Activated CD4-positive, CD25-positive, alpha-beta regulatory T cell treated with anti-CD3 and anti-CD28 coated beads, Interleukin-2, amount 50 U/mL, for 24 hours (primary cell): ENCODE data around the gene FA2H.
"Not testable (repeated sequence)": the region's sequence is repeated elsewhere in the genome, so short reads cannot be mapped to it uniquely, and the experiment has no call there.

Source experiments
- ATAC-seq, 2 donors: fragments of 150-1000 bp; cut with Tn5 transposase; one replicate each; pipeline ENCODE4 v1.10.0; 2021; ENCODE audit warnings: mild to moderate bottlenecking in 1 of 2, moderate library complexity in 1 of 2

The FA2H gene

DNA sequence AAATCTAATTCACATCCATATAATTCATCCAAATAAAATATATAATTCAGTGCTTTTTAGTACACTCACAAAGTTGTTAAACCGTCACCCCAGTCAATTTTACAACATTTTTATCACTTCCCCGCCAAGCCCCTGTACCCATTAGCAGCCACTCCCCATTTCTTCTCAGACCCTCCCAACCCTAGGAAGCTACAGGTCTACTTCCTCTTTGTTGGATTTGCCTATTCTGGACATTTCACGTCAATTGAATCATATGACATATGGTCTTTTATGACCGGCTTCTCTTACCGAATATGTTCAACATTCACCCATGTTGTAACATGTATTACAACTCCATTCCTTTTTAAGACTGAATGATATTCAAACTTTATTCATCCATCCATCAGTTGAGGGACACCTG, 54.0 kb downstream of the FA2H start:
- no peak for ATAC-seq

- ATAC-seq = no peak
Measured at GRCh38 chr16:74718741-74719610, 55.6 kb downstream of the FA2H start.

DNA sequence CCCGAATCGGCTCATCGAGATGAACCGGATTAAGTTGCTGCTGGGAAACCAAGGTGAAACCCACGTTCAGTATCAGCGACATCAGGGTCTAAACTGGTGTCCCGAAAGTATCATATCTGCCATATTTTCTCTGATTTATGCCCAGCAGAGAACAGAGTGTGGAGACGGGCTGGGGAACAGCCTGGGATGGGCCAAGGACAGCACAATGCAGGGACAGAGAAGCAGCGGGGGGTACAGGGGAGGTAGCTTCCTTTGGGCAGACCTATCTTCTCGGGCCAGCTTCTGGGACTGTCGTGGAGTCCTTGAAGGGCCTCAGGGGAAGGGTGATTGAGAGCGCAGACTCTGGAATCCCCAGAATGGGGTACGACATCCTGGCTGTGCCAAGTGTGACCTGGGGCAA, 56.5 kb downstream of the FA2H start:
- ATAC-seq = no peak

DNA sequence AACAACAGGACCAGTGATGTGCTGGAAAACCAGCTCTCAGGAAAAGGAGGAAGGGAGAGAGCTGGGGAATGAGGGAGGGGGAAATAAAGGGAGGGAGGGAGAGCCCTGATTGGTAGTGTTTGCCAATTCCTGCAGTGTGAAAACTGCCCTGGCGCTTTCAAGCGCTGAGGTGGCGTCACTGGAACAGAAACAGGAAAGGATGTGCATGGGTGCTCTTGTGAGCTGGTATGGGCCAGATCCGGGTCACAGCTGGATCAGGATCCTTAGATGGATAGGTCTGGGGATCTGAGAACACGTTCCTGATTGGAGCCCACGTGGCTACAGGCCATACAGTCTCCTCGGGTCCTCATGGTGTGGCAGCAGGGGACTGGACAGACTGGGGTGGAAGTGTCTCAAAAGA, 57.3 kb downstream of the FA2H start:
- no peak for ATAC-seq

DNA sequence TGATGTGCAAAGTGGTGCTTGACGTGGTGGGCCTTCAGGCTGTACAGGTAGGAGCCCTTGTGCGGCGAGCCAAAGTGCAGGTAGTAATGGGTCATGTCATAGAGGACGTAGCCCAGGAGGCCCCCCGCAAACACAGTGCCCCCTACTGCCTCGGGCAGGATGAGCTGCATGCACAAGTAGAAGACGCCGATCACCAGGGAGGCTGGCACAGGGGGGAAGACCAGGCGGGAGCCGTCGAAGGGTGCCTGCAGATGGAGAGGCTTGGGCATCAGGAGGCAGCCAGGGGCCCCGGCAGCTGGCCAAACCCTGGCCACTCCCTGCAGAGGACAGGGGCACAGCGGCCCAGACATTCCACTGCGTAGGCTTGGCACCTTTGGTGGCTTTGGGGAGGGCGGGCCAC, 58.3 kb downstream of the FA2H start:
- ATAC-seq = no peak

DNA sequence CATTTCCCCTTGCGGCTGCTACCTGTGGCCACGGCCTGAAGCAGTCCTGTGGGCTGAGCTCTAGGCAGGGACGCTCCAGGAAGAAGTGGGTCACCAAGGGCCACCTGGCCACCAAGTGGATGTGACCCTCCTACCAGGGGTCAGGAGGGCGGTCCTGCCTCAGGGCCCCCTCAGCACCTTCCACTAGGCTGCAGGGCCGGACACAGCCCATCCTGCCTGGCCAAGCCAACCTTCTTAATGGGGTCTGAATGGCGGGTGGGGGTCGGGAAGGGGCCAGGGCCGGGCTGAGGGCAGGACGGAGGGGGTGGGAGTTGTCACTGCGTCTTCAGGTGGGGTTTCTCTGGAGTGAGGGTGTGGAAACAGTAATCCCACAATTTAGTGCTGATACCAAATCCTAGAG, 60.7 kb downstream of the FA2H start:
- ATAC-seq = no peak

DNA sequence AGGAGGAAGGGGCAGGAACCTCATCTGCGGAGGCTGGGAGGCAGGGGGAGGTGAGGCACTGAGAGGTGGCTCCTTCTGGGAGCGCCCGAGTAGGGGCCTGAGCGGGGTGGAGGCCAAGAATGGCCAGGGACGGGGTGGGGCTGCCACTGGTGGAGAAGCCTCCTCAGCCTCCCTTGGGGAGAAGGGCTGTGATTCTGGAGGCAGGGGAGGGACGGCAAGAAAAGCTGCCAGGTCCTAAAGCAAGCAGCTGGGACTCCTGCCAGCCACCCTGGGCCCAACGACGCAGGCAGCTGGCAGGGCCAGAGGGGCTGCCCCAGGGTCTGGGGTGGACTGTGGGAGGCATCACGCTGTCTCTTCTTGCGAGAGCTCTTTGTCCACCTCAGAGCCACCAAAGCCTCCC, 61.3 kb downstream of the FA2H start:
- ATAC-seq = no peak

DNA sequence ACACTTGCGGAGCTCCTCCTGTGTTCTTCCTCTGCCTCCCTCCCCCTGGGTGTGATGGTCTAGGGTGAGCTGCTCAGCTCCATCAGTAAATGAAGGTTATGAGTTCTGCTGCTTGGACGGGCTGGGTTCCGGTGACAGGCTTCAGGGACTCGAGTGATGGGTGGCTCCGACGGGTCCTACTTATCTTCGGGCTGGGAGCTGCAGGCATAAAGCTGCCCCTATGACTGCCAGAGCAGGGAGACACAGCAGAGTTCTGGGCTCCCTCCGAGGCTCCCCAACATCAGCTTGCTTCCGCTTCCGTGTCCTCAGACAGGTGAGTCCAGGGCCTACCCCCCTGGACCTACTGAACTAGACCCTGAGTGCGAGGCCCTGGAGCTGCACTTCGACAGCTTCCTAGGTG, 62.7 kb downstream of the FA2H start:
- no peak for ATAC-seq

DNA sequence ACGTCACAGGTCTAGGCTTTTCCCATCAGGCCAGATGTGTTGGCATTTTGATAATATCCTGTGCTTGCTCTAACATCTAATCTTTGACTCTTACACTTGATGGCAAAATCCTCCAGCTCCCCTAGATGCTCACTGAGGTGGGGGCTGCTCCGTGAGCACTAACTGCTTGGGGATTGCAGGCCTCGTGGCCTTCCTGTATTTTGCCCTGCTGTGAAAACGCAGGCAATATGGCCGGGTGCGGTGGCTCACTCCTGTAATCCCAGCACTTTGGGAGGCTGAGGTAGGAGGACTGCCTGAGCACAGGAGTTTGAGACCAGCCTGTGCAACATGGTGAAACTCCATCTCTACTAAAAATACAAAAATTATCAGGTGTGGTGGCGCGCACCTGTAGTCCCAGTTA, 64.2 kb downstream of the FA2H start:
- no peak for ATAC-seq

GRCh38 chr16:74709441-74709877, 65.2 kb downstream of the FA2H start:
- peak; percentile 83 to 92 for ATAC-seq

GRCh38 chr16:74700438-74701225, 74.0 kb downstream of the FA2H start, which contains the start of gene MLKL:
MLKL (minus strand) TSS chr16:74700862; CDS start chr16:74695757, 5,105 bp downstream.
- peak; percentile 55 to 61 for ATAC-seq

- no peak for ATAC-seq
Measured at GRCh38 chr16:74700116-74700437, 74.5 kb downstream of the FA2H start.

GRCh38 chr16:74699666-74700065, 75.0 kb downstream of the FA2H start:
- no peak for ATAC-seq

DNA sequence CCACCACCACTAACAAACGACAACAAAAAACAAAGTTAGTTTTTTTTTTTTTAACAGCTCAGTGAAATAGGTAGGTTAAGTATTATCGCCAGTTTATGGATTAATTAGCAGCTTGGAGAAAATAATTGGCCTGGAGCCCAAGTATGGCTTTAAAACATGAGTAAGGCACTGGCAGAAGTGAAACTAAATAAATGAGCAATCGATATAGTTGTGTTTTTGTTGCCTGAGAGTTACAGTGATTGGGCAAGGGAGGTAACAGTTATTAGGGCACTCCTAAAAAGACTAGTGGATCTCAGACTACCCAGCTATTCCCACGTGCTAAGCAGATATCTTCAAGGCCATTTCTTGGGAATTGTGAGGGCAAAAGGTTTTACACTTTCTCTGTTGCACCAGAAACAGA, 76.4 kb downstream of the FA2H start:
- peak; percentile 25 to 39 for ATAC-seq

- peak; percentile 59 to 68 for ATAC-seq
Measured at GRCh38 chr16:74695450-74696422, 78.9 kb downstream of the FA2H start.

DNA sequence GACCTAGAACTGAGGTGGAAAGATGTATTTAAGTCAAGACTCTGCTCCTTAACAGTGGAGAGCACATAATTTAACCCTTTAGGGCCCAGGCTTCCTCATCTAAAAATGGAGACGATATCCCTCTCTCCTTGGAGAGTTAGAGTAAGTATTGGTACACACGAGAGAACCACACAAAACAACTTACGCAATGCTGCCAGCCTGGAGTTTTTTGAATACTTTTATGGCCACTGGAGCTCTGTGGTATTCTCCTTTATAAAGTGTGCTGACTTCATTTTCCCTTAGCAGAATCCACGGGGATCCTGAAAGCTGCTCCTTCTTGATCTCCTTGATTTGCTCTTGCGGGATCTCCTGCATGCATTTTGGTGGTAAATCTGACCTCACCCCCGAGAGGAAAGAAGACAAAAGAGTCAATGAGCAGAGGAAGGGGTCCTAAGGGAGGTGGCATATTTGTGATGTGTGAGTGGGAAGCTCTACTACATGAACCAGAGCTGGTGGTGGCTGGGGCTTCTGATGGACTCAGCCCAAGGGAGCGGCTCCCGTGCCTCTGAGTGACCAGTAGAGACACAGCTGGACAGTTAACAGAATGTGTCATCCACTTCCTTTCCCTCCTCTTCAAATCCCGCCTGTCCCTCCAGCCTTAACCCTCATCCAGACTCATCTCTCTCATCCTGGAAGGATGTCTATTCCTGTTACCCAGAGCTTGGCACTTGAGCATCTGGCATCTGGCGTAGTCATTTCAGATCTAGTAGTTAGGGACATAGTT, 83.3 kb downstream of the FA2H start:
- ATAC-seq = no peak

DNA sequence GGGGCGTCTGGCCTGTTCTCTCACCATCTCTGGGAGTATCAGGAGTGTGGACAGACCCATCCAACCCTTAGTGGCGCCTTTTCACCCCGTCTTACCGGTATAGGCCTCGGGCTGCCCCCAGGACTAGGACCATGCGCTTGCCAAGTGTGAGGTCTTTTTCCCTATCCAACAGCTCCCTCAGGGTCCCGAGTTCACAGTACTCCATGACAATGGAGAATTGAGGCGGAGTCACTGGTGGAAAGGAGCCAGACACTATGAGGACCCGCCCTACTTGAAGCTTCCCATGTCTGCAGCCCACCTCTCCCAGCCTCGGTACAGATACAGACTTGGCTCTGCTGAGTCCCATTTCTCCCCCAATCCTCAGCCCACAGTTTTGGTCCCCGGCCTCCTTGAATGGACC, 92.1 kb downstream of the FA2H start:
- ATAC-seq = no peak

GRCh38 chr16:74680681-74681080, 93.9 kb downstream of the FA2H start:
- no peak for ATAC-seq

DNA sequence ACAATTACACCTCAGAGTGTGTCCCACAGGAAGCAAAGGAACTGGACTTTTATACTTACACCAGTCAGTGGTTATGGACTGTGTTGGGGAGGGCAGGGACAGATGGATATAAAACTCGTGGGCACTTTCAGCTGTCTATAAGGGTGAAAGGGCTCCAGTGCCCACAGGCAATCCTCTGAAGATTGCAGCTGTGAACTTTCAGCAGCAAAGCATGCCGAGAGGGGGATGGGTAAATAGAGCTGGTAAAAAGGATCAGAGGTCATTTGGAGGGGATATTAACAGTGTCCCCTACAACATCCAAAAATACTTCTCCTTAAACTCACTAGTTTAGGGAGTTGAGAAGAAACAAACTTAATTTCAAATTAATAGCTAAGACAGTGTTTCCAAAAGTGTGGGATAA, 94.6 kb downstream of the FA2H start:
- ATAC-seq = no peak

DNA sequence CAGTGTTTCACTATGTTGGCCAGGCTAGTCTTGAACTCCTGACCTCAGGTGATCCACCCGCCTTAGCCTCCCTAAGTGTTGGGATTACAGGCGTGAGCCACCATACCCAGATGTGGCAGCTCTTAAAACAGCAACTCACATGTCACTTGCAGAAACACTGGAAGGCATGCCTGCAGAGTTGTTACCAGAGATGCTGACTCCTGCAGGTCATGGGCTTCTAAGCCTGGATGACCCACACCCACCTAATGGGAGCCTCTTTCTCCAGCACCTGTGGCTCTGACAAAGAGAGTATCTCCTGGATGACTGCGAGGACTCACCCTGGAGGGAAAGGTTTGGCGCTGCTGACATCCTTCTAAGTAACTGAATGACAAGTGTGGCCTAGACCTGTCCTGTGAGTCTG, 96.8 kb downstream of the FA2H start:
- ATAC-seq = no peak

GRCh38 chr16:74673876-74674275, 100.7 kb downstream of the FA2H start:
- ATAC-seq = no peak

DNA sequence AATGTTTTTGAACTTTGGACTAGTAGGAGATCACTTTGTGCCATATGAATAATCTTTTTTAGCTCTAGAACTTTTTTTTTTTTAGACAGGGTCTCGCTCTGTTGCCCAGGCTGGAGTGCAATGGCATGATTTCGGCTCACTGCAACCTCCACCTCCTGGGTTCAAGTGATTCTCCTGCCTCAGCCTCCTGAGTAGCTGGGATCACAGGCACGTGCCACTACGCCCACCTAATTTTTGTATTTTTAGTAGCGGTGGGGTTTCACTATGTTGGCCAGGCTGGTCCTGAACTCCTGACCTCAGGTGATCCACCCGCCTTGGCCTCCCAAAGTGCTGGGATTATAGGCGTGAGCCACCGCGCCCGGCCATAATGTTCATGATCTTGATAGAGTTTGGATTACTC, 105.7 kb downstream of the FA2H start:
- ATAC-seq = not testable (repeated sequence)
